Pancreas (tissue), 10 donors: ENCODE results near the gene SDHA. TPM values are rescaled to one million over a fixed set of nuclear protein-coding genes. Genes with fewer than 3 reads are reported as not detected.

Experiments
- ATAC-seq, 4 donors: fragments of 200-7000 bp; cut with Tn5 transposase; one replicate each; pipeline versions ENCODE4 v1.8.0 to v1.9.1; 2020; ENCODE audit warnings: mild to moderate bottlenecking in 4 of 4, moderate library complexity in 4 of 4
- DNase-seq, 6 donors: peaks; one replicate each; pipeline ENCODE4 v3.0.0-alpha.2; 2020
- FAIRE-seq: peaks from 2 replicates; lab custom pipeline; 2012; peaks lifted over from hg19 to GRCh38; lab: Jason Lieb, UNC
- H3K27ac ChIP-seq, 4 donors: fragments of 200-600 bp; sonication (generic); 1 replicate in 3 of 4; 2 replicates in 1 of 4; pipeline versions ENCODE4 v1.5.0 to v1.8.0; 2020
- H3K27me3 ChIP-seq, 4 donors: fragments of 200-600 bp; one replicate each; pipeline ENCODE4 v1.8.0; 2021
- H3K36me3 ChIP-seq, 3 donors: fragments of 200-600 bp; sonication (generic) in 1 of 3; one replicate each; pipeline versions ENCODE4 v1.5.0 to v1.8.0; 2020 to 2021
- H3K4me1 ChIP-seq, 3 donors: fragments of 200-600 bp; one replicate each; pipeline ENCODE4 v1.8.0; 2021
- H3K4me3 ChIP-seq, 4 donors: fragments of 200-600 bp; sonication (generic) in 2 of 4; one replicate each; pipeline versions ENCODE4 v1.5.0 to v1.8.0; 2020 to 2021
- H3K9me3 ChIP-seq, 4 donors: fragments of 200-600 bp; one replicate each; pipeline ENCODE4 v1.8.0; 2021
- CTCF ChIP-seq, 4 donors: fragments of 200-600 bp; sonication (generic) in 3 of 4; IDR thresholded peaks; one replicate each; pipeline versions ENCODE4 v1.5.0 to v1.8.0; 2021; ENCODE audit warnings: antibody characterized with exemption in 4 of 4
- WGBS, 2 donors: extraction: QIAGEN DNeasy Blood & Tissue Kit; methylation state at CpG; one replicate each; pipeline ENCODE4 v1.1.7; 2013; 5-methylcytosine and 5-hydroxymethylcytosine counted together
- intact Hi-C, 3 donors: fragments of 100-400 bp; cut with DNase I; formaldehyde crosslinking; loops; one replicate each; pipeline versions ENCODE4 v1.11.1 to v1.14.2; 2022
- polyA plus RNA-seq, 2 donors: library from polyadenylated mRNA; stranded (reverse); fragments of 200-250 nt; gene quantifications; one replicate each; pipeline ENCODE4 v1.2.3, GENCODE V29; 2013
- total RNA-seq, 6 donors: library from RNA; stranded (reverse); fragmentation: NEBNext Ultra II Directional in 4 of 6; extraction: Animal tissue kit (Norgen Biotek cat#: 25700) in 4 of 6; gene quantifications; one replicate each; pipeline versions ENCODE4 v1.2.1 to v1.2.4, GENCODE V29; 2021 to 2023
- donor health status: healthy with polysubstance abuse.
- donor health status: DM: no; HTN: no; CAD: no; lungs with moderate emphysema.
- donor health status: DM: no; HTN: no; CAD: no.
- donor health status: control.
- donor health status: control.
- donor health status: Bipolar disorder and iron deficiency.
- donor health status: DM: yes; HTN: yes; CAD: no.
- donor health status: DM: no; HTN: no; CAD: no.
- donor health status: DM: no; HTN: no; CAD: no.
- donor health status: DM: yes; HTN: yes; CAD: no.

SDHA gene
- total and polyA plus RNA-seq, 8 donors = 37.9 to 69.4 (median 53.1) TPM

GRCh38 chr5:171801-172331 is 46.3 kb upstream of the SDHA start:
- 67 to 80% methylated on average over 23 of the region's 23 CpGs for WGBS, 2 donors
- ATAC-seq = no peak
- no peak for TF ChIP-seq CTCF (IDR thresholded peaks at IDR 0.05)
- Histone ChIP-seq H3K9me3 (no peaks in the 10 kb centered on the region), H3K4me1 (no peaks in the 10 kb centered on the region), H3K27ac (no peak overlapping the region), H3K36me3 (no peaks in the 10 kb centered on the region), H3K4me3 (no peak overlapping the region), H3K27me3 (no peaks in the 10 kb centered on the region)
- intact Hi-C loops = no loop called here
- peak in 2 of 6 donors; percentile 44 to 45 for DNase-seq
- no peak for FAIRE-seq

GRCh38 chr5:172421-172820 is 45.7 kb upstream of the SDHA start:
- Histone ChIP-seq H3K4me1 (no peaks in the 10 kb centered on the region), H3K27ac (no peak overlapping the region), H3K9me3 (no peaks in the 10 kb centered on the region), H3K27me3 (no peaks in the 10 kb centered on the region), H3K4me3 (no peak overlapping the region), H3K36me3 (no peaks in the 10 kb centered on the region)
- FAIRE-seq = no peak
- DNase-seq = peak in 1 of 6 donors; percentile 42
- 74% methylated on average over 13 of the region's 13 CpGs for WGBS, 2 donors
- intact Hi-C loops = no loop called here
- TF ChIP-seq CTCF (IDR thresholded peaks at IDR 0.05) = no peak
- no peak for ATAC-seq

- Histone ChIP-seq H3K9me3 (no peaks in the 10 kb centered on the region), H3K4me1 (no peaks in the 10 kb centered on the region), H3K36me3 (no peaks in the 10 kb centered on the region), H3K27ac (no peak overlapping the region), H3K4me3 (no peak overlapping the region), H3K27me3 (no peaks in the 10 kb centered on the region)
- intact Hi-C loops = no loop called here
- DNase-seq = peak in 2 of 6 donors; percentile 31 to 41
- no peak for TF ChIP-seq CTCF (IDR thresholded peaks at IDR 0.05)
- WGBS, 2 donors = 57 to 77% methylated on average over 17 of the region's 17 CpGs
- FAIRE-seq = no peak
- no peak for ATAC-seq
Measured at GRCh38 chr5:172841-173251, 45.3 kb upstream of the SDHA start.

- WGBS, 2 donors = 63 to 80% methylated on average over 22 of the region's 22 CpGs
- Histone ChIP-seq H3K36me3 (no peaks in the 10 kb centered on the region), H3K27me3 (no peaks in the 10 kb centered on the region), H3K9me3 (no peaks in the 10 kb centered on the region), H3K4me3 (no peak overlapping the region), H3K4me1 (no peaks in the 10 kb centered on the region), H3K27ac (no peak overlapping the region)
- FAIRE-seq = no peak
- ATAC-seq = no peak
- peak in 2 of 6 donors; percentile 39 to 44 for DNase-seq
- intact Hi-C loops = no loop called here
- TF ChIP-seq CTCF (IDR thresholded peaks at IDR 0.05) = no peak
Measured at GRCh38 chr5:173392-174290, 44.5 kb upstream of the SDHA start.

GRCh38 chr5:174291-174600 is 43.9 kb upstream of the SDHA start:
- no peak for TF ChIP-seq CTCF (IDR thresholded peaks at IDR 0.05)
- DNase-seq = peak in 1 of 6 donors; percentile 32
- no peak for ATAC-seq
- no peaks in the 10 kb centered on the region for H3K27me3 ChIP-seq
- no peaks in the 10 kb centered on the region for H3K36me3 ChIP-seq
- no peak for FAIRE-seq
- no peaks in the 10 kb centered on the region for H3K4me1 ChIP-seq
- WGBS, 2 donors = 64 to 66% methylated on average over 5 of the region's 5 CpGs
- no peak overlapping the region for H3K27ac ChIP-seq
- no peak overlapping the region for H3K4me3 ChIP-seq
- intact Hi-C loops = no loop called here
- no peaks in the 10 kb centered on the region for H3K9me3 ChIP-seq
